Right lobe of liver (tissue), 4 donors: ENCODE measurements around the gene VEGFD.

Experiments used
- CTCF ChIP-seq, 4 donors: fragments of 200-600 bp in 3 of 4; fragments of 450-650 bp in 1 of 4; IDR thresholded peaks; one replicate each; pipeline versions ENCODE4 v1.5.1 to v1.8.0; 2016 to 2022; ENCODE audit warnings: antibody characterized with exemption in 4 of 4, mild to moderate bottlenecking in 2 of 4
- POLR2A ChIP-seq: fragments of 450-650 bp; IDR thresholded peaks from one replicate; pipeline ENCODE4 v1.6.1; 2017; ENCODE audit warnings: antibody characterized with exemption, mild to moderate bottlenecking
- donor health status: DM: no; HTN: no; CAD: no.
- donor health status: DM: no; HTN: no; CAD: no.
- donor health status: DM: no; HTN: yes; CAD: no.

DNA sequence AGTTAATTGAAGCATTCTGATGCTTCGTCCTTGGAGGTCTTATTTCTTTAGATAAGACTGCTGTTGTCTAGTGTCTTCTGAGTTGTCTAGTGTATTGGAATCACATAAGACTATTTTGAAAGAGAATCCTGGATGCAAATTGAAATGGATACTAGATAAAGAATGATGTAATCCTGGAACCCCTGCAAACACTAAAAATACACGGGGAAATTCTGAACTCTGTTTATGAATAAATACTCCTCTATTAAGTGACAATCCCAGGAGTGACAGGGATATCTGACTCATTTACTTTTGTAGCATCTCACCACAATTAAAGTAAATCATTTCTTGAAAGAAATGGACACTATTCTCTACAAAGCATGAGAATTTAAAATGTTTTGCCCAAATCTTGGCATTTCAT is 69.7 kb downstream of the VEGFD start:
- TF ChIP-seq CTCF (IDR thresholded peaks at IDR 0.05) (no peak), POLR2A (no peak)
